Sigmoid colon (tissue), 4 donors: ENCODE measurements around the gene RAD51C.

Experiments used
- EP300 ChIP-seq, 4 donors: sonication (generic); formaldehyde crosslinking; IDR thresholded peaks; one replicate each; pipeline ENCODE4 v1.6.1; 2017; ENCODE audit warnings: antibody characterized with exemption in 4 of 4
- POLR2A ChIP-seq, 2 donors: fragments of 450-650 bp; IDR thresholded peaks; one replicate each; pipeline ENCODE4 v1.6.1; 2016; ENCODE audit warnings: antibody characterized with exemption in 2 of 2, mild to moderate bottlenecking in 2 of 2, moderate library complexity in 2 of 2
- POLR2AphosphoS5 ChIP-seq, 4 donors: sonication (generic); formaldehyde crosslinking; IDR thresholded peaks; one replicate each; pipeline ENCODE4 v1.6.1; 2017; ENCODE audit warnings: antibody characterized with exemption in 4 of 4
- TF ChIP-seq, protein P1 (sequence below), 4 experiments: fragments of 450-650 bp in 3 of 4; fragments of 200-600 bp in 1 of 4; IDR thresholded peaks; one replicate each; pipeline ENCODE4 v1.5.1; 2016 to 2019; ENCODE audit warnings: antibody characterized with exemption in 4 of 4, mild to moderate bottlenecking in 3 of 4, moderate library complexity in 2 of 4

DNA sequence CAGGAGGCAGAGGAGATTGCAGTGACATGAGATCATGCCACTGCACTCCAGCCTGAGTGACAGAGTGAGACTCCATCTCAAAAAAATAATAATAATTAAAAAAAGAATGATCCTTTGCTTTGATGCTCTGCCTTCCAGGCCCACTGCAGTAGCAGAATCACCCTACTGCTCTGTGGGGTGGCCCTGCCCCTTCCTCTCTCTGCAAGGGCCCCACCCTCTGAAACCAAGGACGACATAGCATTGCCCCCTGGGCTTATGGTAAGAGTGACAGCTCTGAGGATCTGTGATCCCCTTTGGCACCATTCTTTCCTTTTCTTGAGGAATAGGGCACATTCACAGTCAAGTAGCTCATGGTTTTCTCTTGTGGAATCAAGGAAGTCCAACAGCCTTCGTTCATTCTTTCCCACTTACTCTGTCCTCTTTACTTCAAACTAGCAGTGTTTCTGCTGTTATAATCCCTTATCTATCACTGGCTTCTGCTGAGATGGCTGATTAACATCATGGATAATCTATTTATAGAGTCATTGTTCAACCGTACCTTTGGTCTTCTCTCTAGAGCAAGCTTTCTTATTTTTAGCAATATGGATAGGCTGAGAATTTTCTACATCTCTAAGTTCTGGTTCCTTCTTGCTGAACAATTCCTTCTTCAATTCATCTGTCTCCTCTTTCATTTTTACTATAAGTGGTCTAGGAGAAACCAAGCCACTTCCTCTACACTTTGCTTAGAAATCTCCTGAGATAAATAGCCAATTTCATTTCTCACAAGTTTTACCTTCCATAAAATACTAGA, 14.1 kb downstream of the RAD51C start:
- TF ChIP-seq POLR2A (IDR thresholded peaks at IDR 0.05) (no peak), EP300 (IDR thresholded peaks at IDR 0.05) (no peak), POLR2AphosphoS5 (IDR thresholded peaks at IDR 0.05) (no peak)
- TF ChIP-seq, protein P1, sequence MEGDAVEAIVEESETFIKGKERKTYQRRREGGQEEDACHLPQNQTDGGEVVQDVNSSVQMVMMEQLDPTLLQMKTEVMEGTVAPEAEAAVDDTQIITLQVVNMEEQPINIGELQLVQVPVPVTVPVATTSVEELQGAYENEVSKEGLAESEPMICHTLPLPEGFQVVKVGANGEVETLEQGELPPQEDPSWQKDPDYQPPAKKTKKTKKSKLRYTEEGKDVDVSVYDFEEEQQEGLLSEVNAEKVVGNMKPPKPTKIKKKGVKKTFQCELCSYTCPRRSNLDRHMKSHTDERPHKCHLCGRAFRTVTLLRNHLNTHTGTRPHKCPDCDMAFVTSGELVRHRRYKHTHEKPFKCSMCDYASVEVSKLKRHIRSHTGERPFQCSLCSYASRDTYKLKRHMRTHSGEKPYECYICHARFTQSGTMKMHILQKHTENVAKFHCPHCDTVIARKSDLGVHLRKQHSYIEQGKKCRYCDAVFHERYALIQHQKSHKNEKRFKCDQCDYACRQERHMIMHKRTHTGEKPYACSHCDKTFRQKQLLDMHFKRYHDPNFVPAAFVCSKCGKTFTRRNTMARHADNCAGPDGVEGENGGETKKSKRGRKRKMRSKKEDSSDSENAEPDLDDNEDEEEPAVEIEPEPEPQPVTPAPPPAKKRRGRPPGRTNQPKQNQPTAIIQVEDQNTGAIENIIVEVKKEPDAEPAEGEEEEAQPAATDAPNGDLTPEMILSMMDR (IDR thresholded peaks at IDR 0.05): no peak
